Right ventricle myocardium inferior (tissue), 1 donor: ENCODE results near the gene ERFL. TPM values are rescaled to one million over a fixed set of nuclear protein-coding genes. Genes with fewer than 3 reads are reported as not detected.
"Not testable (repeated sequence)": the region's sequence is repeated elsewhere in the genome, so short reads cannot be mapped to it uniquely, and the experiment has no call there.

Experiments used
- ATAC-seq: fragments of 200-7000 bp; cut with Tn5 transposase; one replicate; pipeline ENCODE4 v1.9.1; 2020; ENCODE audit warnings: mild to moderate bottlenecking, moderate library complexity
- DNase-seq: peaks from one replicate; pipeline ENCODE4 v3.0.0; 2021; ENCODE audit errors: missing footprints
- intact Hi-C: fragments of 100-400 bp; cut with DNase I; formaldehyde crosslinking; loops from one replicate; pipeline ENCODE4 v1.11.0; 2022
- total RNA-seq: library from RNA; stranded (reverse); fragmentation: NEBNext Ultra II Directional; extraction: Animal tissue kit (Norgen Biotek cat#: 25700); gene quantifications from one replicate; pipeline ENCODE4 v1.2.1, GENCODE V29; 2021
- donor health status: DM: no; HTN: yes; CAD: no; lungs with severe emphysema.

Gene ERFL
- total RNA-seq, 1 donor from 2014 or later: not detected

DNA sequence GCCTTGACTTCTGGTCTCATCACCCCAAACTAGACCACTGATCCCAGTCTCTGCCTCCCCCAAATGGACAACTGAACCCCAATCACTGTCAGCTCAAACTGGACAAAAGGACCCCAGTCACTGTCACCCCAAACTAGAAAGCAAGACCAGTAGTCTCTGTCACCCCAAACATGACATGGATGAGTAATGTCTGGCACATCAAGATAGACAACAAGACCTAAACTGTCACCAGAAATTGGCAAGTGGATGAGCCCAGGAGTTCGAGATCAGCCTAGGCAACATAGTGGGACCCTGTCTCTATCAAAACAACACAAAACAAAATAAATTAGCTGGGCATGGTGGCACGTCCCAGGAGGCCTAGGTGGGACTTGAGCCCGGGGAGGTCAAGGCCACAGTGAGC is 18.8 kb upstream of the ERFL start:
- intact Hi-C loops: no loop called here
- DNase-seq: no peak
- no peak for ATAC-seq

DNA sequence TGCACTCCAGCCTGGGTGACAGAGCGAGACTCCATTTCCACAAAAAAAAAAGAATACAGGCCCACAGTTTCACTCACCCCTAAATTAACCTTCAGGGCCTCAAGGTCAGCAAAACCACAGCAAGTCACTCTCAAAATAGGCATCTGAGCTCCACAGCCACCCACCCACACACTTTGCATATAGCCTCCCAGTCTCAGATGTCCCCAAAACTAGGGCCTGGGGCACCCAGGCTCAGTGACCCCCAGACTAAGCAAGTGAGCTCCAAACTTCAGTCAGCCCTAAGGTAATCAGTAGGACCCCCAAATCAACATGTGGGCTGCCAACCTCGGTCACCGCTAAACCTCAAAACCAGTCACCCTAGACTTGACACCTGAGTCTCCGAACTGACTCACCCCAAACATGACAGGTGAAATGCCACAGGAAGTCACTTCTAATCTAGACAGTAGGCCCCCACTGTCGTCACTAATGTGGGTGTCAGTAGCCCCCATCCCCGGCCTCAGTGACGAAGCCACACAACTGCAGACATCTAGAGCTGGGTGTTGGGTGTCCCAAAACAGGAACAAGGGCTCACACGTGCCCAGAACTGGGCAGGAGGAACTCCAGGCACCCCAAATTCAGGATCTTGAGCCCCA is 17.0 kb upstream of the ERFL start:
- DNase-seq (no peak), ATAC-seq (no peak)
- intact Hi-C loops: no loop called here

DNA sequence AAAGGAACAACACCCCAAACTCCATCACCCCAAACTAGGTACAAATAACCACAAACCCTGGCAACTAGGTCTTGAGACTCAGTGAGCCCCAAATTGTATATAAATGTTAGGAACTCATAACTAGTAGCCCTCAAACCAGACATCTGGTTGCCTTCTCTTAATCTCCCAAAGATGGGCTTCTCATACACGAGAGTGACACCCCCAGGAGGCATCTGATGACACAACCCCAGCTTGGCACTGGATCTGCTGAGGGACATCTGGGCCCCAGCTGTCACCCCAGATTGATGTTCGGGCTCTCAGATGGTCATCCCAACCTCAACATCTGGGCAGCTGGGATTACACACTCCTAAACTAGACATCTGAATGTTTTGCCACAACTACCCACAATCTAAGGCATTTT is 16.1 kb upstream of the ERFL start:
- ATAC-seq (no peak), DNase-seq (no peak)
- intact Hi-C loops: no loop called here

DNA sequence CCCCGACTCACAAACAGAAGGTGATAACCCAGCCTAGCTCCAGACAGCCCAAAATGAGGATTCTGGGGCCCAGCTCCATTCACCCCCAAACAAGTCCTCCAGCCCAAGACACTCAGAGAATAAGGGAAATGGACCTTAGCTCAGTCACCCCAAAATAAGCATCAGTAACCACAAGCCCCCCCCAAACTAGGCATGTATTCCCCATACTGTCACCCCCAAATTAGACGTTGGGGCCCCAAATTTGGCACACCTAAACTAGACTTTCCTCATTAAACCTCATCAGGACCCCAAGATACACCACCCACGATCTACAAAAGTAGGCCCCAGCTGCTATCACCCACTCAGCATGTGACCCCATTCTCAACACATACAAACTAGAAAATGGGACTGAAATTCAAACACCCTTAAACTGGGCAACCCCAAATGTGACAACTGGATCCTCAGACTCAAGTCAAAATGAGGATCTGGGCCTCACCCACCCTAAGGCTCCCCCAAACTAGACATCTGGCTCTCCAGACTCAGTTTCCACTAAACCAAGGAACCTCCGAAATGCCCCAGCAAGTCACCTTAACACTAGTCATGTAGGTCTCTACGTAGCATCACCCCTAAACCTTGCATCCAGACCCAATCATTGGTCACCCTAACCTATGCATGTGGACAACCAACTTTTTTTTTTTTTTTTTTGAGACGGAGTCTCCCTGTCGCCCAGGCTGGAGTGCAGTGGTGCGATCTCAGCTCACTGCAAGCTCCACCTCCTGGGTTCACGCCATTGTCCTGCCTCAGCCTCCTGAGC is 13.4 kb upstream of the ERFL start:
- intact Hi-C loops: no loop called here

DNA sequence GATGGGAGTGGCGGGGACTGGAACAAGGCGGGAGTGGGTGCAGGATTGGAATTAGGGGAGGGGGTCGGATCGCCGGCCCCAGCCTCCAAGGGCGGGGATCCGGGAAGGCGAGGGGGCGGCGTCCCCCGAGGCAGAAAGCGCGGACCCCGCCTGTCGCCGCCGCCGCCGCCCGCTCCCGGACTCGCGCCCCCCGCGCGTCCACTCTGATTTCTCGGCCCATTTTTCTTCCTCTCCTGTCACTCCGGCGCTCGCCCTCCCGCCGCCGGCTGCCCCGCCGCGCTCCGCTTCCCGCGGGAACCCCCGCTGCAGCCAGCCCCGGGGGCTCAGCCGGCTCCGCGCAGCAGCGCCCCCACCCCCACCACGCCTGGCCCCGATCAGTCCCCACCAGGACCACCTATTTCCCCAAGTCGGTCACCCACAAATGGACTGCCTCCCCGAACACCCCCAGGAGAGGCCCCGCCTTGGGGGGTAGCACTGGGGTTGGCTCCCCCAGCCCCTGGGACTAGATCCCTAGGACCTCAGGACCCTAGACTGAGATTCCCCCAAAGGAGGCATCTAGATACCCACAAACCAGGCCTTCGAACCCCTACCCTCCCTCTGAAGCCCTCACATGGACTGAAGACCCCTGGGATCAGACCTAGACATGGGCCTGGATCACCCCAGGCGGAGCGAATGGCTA is 12.6 kb upstream of the ERFL start:
- ATAC-seq: no peak
- intact Hi-C loops: no loop called here
- DNase-seq: no peak

More for the DNA sequence above, 13.4 kb upstream of the ERFL start:
- ATAC-seq (no peak), DNase-seq (no peak)

DNA sequence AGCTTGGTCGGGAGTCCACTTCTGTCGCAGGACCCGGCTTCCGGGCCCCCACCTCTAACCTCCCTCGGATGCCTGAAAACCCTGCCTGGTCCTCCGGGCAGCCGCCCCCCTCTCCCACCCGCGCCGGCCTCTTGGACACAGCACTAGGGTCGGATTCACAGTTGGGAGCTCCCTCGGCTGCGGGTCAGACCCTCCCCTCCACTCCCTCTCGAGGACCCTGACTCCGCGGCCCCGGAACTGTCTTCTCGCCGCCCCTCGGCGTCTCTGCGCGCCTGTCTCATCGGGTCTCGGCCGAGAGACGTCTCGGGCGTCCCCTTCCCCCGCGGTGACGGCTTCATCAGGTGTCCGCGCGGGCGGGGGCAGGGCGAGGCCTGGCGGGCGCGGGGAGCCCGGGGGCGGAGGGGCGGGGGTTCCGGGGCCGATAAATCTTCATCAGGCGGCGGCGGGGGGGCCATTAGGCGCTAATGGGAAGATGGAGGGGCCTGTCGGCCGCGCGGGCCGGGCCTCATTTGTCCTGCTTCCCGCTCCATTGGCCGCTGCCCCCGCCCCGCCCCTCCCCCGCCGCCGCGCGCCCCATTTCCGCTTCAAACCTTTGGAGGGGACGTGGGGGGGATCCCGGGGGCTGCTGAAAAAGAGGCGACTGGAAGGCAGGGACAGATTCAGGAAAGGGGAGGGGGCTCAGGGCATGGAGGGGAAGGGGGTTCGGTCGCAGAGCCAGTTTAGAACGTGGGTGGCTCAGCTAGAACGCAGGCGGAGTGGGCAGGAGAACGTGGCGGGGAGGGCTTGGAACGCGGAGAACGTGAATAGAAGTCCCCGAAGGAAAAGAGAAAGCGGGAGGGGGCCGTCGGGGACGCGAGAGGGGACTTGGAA is 11.8 kb upstream of the ERFL start:
- no peak for DNase-seq
- no peak for ATAC-seq
- intact Hi-C loops: no loop called here

GRCh38 chr19:41939209-41939608 is 11.0 kb upstream of the ERFL start:
- intact Hi-C loops, DNase-seq, ATAC-seq: not testable (repeated sequence)

GRCh38 chr19:41937525-41938468 is 9.5 kb upstream of the ERFL start:
- no peak for ATAC-seq
- intact Hi-C loops: no loop called here
- no peak for DNase-seq

GRCh38 chr19:41936961-41937360 is 8.7 kb upstream of the ERFL start:
- intact Hi-C loops: no loop called here
- ATAC-seq (no peak), DNase-seq (no peak)

- DNase-seq: no peak
- intact Hi-C loops: no loop called here
- no peak for ATAC-seq
Measured at GRCh38 chr19:41936416-41936850, 8.2 kb upstream of the ERFL start.

- ATAC-seq (no peak), DNase-seq (no peak)
- intact Hi-C loops: no loop called here
Measured at GRCh38 chr19:41935760-41936415, 7.6 kb upstream of the ERFL start.

DNA sequence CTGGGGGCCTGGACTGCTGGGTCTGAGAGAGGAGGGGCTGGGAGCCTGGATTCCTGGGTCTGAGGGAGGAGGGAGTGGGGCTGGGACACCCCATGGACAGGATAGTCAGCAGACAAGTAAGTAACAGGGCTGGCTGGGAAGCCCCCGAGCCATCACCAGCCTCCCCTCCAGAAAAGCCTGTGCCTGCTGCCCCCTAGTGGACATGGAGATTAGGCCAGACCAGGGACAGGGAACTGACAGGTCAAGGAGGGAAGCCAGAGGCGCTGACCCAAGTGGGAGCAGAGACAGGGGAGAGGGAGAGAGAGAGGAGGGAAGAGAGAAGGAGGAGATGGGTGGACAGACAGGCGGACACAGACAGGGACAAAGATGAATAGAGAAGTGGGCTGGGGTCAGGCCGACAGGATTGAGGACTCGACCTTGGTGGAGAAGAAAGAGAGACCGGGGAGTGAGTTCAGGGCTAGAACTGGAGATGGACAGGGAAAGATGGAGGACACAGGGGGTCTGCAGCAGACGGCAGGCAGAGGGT is 6.7 kb upstream of the ERFL start:
- ATAC-seq (peak; percentile 70), DNase-seq (peak; percentile 82)
- intact Hi-C loops: loop anchor here (5.0 kb wide), 1 partner anchor 63 kb away; no protein-coding TSS in a partner anchor

DNA sequence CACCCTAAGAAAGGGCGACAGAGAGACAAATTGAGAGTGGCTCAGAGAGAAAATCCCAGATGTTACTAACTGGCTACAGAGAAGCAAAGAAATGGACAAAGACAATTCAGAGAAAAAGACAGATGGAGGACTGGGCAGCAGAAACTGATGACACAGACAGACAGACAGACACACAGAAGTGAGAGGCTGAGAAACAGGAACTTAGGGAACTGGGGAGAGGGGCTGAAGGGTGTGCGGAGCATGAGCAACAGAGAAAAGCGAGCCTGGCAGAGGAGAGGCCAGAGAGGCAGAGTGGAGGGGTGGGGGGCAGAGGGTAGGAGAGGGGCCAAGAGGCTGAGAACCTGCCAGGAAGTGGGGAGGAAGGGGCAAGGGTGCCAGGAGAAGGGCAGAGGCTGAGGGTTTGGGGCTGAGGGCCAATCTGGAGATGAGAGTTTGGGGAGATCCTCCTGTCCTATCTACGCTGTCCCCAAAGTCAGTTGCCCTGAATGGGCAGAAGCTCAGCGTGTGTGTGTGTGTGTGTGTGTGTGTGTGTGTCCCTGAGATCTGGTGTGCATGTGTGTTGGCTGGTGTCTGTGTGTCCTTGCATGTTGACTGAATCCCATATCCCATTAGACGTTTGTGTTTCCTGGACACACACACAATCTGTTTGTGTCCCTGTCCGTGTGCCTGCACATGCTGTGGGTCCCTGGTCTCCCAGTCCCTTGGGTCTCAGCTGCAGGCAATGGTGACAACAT is 5.6 kb upstream of the ERFL start:
- intact Hi-C loops: loop anchor here (5.0 kb wide), 1 partner anchor 62 kb away; no protein-coding TSS in a partner anchor
- no peak for ATAC-seq
- no peak for DNase-seq

GRCh38 chr19:41932720-41933332 is 4.6 kb upstream of the ERFL start:
- ATAC-seq: no peak
- intact Hi-C loops: loop anchor here (5.0 kb wide), 1 partner anchor 61 kb away; no protein-coding TSS in a partner anchor
- DNase-seq: no peak

DNA sequence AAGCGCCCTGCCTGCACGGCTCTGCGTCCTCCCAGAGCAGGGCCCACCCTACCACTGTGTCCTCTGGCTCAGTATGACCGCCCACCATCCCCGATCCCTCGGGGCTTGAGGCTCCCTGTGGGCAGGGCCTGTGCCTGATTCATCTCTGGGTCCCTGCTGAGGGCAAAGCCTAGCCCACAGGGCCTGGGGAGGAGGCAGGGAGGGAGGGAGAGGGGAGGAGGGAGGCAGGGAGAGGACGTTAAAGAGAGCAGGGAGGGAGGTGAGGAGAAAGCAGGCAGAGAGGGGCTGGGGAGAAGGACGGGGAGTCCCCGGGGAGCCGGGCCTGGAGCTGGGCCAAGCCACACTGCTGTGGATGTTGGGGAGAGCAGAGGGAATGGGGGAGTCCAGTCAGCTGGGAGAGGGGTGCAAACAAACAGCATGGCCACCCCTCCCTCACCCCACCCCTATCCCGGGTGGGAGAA is 4.0 kb upstream of the ERFL start:
- DNase-seq: no peak
- ATAC-seq: no peak
- intact Hi-C loops: loop anchor here (5.0 kb wide), 1 partner anchor 60 kb away; no protein-coding TSS in a partner anchor
